HG02798 (cell line): Measurements from ENCODE around the gene FAM83F.
"Not testable (repeated sequence)": the region's sequence is repeated elsewhere in the genome, so short reads cannot be mapped to it uniquely, and the experiment has no call there.

ENCODE experiments used
- ATAC-seq: cut with Tn5 transposase; IDR thresholded peaks from one replicate; pipeline ENCODE4 v1.9.1; 2021; ENCODE audit warnings: mild to moderate bottlenecking; ENCODE audit not compliant: unreplicated experiment, poor library complexity

The FAM83F gene

DNA sequence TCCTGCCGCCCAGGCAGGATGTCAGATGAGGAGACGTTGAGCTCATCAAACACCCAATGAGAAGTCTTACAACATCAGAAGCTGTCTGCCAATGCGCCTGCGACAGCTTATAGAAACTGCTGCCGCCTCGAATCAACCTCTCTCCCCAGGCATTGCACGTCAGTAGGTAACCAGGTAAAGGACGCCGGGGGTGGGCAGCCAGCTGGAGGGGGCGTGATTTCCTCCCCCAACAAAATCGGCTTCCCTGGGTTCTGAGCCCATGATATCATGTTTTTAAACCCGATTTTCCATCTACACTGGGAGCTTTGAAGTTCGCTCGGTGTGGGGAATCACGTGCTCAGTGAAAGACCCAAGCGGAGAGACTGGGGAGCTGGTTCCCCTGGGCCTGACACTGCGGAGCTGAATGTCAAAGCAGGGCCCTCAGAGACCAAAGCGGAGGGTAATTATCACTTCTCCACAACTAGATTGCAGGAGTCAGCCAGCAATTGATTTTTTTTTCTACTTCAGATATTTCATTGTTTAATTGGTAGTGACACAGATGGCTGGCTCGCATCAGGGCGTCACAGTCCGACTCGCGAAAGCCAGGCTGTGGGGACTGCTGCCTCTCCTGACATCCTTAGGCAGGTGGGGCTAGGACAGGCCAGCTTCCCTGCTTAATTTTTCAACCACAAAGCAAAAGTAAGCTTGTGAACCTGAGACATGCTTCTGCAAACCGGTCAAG lies 15.4 kb downstream of the FAM83F start:
- no peak for ATAC-seq

DNA sequence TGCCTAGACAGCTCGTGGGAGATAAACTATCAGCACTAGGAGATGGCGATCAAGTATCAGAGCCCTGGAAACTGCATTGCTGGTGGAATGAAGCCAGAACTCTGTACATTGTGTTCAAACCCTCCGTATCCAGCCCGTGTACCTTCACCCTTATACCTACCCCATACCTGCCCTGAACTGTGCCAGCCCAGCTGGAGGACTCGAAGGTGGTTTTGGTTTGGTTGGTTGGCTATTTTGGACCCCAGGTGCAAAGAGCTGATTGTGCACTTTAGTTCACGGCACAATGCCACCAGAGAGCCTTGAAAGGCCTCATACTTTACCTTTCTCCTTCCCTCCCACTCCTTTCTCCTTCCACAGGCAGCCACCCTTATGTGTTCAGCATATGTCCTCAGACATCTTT lies 16.0 kb downstream of the FAM83F start:
- no peak for ATAC-seq

DNA sequence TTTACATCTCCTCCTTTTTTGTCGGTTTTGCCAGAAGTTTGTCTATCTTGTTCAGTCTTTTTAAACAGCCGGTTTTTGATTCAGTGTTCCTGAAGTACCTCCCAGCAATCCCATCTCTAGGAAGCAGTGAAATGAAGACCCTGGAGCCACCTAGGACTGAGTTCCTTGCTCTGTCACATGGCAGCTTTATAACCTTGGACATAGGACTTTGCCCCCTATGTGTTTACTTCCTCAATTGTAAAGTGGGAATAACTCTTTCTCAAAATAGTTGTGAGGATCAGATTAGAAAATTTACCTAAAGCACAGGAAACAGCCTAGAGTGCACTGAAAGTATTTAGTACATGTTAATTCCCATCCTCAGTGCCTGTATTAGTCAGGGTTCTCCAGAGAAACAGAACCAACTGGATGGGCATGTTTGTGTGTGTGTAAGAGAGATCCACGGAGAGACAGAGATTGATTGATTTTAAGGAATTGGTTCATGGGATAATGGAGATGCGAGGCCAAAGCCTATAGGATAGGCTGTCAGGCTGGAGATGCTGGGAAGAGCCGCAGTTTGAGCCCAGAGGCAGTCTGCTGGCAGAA lies 20.0 kb downstream of the FAM83F start:
- no peak for ATAC-seq

DNA sequence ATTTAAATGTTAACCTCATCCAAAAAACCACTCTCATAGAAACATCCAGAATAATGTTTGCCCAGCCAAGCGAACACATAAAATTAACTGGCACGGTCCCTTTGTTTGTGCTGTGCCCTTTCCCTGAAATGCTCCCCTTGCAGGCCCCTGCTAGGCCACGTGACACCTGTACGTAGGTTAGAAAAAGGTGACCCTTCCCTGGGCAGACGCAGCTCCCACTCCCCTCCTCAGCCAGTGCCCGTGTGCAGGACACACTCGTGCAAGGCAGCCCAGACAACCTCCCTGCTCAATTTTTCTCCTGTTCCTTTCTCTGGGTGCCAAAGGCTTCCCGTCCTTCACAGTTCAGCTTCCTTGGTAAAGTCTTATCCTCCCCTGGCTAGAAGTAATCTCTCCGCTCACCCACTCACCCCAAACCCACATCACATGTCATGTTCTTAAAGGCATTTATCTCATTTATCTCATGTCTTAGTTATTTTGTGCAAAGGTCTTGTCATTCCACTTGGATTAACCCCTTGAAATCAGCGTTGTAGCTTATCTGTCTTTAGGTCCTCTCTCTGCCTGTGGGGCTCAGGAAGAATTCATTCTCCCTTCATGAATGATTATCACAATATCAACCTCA lies 20.7 kb downstream of the FAM83F start:
- no peak for ATAC-seq

DNA sequence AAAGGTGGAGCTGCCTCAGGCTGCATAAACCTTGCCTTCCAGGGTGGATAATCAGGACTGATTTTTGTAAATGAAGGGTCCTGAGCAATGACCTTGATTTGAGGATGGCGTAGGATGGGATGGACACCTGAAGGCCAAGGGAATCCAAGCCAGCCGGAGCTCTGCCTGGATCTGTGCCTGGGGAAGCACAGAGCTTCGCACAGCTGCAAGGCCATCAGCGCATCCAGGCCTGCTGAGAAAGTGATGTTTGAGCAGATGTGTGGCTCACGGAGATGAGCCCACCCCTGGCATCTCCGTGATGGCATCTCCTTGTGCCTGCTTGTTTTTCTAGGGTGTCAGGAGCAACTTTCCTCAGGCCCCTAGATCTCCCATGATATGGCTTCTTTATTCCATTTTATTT lies 23.3 kb downstream of the FAM83F start:
- ATAC-seq, result no peak

DNA sequence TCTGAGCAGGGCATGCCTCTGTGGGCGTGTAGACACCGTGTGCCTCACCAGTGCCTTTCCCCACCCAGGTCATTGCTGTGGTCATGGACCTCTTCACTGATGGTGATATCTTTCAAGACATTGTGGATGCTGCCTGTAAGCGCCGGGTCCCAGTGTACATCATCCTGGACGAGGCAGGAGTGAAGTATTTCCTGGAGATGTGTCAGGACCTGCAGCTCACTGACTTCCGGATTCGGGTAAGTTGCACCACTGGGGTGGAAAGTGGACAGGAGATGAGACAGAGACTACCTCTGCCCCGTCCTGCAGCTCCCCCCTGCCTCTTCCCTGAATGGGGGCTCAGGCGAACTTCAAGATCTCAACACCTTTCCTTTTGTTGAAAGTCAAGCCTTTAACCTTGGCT lies 24.3 kb downstream of the FAM83F start:
- no peak for ATAC-seq

DNA sequence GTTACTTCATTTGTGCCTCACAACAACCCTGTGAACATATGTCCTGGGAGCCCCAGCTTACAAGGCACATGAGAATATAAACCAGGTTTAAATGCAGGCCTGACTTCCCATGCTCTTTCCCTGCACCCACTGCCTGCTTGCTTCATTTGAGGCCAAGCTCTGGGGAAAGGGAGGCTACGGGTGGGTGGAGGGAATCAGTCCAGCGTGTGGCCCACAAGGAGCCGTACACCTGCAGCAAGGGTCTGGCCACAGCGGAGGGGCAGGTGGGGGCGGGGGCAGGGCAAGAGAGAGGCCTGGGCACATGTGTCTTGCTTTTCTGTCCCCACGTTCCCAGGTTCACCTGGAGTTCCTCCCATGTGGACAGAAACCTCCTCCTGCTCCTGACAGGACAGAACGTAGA lies 26.2 kb downstream of the FAM83F start:
- ATAC-seq, result no peak

DNA sequence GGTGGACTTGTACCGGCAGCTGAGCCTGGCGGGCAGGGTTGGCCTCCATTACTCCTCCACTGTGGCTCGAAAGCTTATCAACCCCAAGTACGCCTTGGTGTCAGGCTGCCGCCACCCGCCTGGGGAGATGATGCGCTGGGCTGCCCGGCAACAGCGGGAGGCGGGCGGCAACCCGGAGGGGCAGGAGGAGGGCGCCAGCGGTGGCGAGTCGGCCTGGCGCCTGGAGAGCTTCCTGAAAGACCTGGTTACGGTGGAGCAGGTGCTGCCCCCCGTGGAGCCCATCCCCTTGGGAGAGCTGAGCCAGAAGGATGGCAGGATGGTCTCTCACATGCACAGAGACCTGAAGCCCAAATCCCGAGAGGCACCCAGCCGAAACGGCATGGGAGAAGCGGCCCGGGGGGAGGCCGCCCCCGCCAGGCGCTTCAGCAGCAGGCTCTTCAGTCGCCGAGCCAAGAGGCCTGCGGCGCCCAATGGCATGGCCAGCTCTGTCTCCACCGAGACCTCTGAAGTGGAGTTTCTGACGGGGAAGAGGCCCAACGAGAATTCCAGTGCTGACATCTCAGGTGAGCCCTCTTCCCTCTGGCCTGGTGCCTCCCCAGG lies 26.7 kb downstream of the FAM83F start:
- ATAC-seq, result no peak

DNA sequence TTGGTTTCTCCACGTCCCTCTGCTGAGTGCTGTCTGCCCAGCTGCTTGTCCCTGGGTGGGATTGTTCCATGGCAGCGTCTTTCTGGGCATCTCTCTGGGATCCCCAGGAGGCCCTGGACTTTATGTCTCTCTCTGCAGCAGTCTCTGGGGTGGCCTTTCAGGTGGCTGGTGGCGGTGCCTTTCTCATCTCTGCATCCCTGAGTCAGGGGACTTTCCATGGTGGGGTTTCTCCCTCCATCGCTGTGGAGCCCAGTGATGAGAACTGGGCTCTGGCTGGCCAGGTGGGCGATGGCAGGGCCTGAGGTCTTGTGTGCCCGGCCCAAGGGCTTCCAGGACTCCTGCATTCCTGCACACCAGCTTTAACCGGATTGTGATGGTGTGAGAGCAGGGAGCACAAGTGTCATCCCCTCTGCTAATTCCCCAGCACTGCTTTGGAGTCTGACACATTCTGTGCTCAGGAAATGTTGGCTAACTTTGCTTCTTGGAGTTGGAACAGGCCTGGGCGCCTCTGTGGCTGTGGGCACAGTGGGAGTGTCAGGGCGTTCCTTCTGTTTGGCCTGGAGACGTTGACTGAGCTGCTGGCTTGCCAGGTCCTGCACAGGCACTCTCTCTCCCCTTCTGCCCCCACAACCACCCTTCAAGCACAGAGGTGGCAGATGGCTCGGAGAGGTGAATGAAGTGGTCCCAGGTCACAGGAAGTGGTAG lies 27.9 kb downstream of the FAM83F start:
- ATAC-seq, result no peak

DNA sequence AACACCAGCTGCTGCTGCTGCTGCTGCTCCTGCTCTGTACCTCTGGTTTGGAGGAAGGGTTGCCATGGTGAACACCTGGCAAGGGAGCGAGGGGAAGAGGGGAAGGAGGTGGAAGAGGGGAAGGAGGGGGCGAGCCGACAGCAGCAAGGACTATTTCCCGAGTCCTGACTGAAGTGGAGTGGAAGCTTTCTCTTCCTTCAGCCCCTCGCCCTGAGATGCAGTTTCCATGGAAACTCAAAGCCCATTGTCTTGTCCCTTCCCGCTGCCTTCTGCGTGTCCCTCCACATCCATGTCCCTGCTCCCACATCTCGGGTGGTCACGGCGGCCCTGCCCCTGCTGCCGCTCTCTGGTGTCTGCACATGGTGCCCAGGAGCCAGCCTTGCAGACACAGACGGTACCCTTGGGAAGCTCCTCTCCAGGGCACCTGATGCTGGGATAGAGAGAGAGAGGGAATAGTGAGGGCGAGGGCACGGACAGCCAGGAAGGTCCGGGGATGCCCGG lies 28.6 kb downstream of the FAM83F start:
- no peak for ATAC-seq

DNA sequence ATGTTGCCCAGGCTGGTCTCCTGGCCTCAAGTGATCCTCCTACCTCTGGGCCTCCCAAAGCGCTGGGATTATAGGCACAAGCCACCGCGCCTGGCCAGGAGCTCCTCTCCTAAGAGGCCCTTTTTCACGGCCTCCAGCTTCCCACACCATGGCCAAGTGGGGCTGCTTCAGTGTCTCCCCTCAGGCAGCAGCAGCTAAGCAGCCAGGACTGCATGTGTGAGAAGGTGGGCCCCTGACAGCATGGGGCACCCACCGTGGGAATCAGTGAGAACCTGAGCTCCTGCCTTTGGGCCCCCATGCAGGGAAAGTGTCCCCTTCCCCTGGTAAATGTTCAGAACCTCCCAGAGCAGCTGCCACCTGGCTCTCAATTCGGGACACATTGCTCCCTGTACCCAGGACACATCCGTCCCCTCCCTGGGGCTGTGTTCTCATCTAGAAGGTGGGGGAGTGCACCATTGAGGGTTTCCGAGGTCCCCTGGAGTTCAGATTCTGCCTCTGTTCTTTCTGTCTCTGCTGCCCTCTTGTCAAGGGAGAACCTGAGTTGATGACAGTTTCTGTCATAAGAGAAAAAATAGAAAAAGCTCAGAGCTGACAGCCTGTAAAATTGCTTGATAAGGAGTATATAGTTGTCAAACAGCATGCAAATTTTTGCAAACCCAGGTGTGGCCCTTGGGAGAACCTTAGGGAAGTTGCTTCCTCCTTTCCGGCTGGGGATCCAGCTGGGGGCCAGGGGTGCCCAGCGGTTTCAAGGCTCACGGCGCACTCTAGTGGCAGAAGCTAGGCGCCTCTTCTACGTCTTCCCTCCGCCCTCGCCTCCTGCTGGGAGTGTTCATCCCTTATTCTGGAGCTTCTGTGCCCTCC lies 29.7 kb downstream of the FAM83F start:
- ATAC-seq, result no peak

DNA sequence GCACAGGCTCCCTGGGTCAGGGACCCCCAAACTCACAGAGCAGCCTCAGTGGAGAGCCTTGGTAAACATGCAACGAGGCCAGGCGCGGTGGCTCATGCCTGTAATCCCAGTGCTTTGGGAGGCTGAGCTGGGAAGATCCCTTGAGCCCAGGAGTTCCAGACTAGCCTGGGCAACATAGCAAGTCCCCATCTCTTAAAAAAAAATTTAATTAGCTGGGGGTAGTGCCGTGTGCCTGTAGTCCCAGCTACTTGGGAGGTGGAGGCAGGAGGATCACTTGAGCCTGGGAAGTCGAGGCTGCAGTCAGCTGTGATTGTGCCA lies 30.3 kb downstream of the FAM83F start:
- ATAC-seq, result not testable (repeated sequence)

DNA sequence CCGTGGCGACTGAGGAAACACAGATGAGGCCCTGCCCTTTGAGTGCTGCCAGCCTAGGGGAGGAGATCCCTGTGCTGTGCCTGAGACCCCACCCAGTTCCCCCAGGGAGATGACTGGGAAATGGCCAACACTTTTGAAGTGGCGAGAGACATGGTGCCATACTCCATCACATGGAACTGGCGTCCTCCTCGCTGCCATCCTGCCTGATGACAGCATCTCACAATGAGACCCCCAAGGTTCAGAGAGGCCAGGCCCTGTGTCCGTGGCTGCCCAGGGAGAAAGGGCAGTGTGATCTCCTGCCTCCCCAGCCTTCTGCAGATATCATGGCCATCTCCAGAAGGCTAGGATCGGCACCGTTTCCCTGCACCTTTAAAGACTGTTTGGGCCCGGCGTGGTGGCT lies 31.1 kb downstream of the FAM83F start:
- no peak for ATAC-seq

DNA sequence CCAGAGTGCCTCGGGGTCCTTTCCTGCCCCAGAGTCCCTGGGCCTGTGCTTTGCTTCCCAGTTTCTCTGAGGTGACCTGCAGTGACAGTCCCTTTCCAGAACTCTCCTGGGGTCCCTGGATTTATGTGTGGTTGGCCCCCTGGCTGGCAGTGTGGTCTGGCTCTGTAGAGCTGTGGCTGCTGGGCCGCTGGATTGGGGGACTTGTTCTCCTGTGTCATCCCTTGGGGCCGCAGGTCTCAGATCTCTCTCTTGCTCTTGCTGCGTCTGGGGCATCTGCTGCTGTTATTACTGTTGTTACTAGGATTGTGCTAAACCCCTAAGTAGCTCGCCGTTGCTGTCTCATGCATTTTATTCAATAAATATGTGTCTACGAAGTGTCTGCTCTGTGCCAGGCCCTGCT lies 31.9 kb downstream of the FAM83F start:
- ATAC-seq, result no peak

DNA sequence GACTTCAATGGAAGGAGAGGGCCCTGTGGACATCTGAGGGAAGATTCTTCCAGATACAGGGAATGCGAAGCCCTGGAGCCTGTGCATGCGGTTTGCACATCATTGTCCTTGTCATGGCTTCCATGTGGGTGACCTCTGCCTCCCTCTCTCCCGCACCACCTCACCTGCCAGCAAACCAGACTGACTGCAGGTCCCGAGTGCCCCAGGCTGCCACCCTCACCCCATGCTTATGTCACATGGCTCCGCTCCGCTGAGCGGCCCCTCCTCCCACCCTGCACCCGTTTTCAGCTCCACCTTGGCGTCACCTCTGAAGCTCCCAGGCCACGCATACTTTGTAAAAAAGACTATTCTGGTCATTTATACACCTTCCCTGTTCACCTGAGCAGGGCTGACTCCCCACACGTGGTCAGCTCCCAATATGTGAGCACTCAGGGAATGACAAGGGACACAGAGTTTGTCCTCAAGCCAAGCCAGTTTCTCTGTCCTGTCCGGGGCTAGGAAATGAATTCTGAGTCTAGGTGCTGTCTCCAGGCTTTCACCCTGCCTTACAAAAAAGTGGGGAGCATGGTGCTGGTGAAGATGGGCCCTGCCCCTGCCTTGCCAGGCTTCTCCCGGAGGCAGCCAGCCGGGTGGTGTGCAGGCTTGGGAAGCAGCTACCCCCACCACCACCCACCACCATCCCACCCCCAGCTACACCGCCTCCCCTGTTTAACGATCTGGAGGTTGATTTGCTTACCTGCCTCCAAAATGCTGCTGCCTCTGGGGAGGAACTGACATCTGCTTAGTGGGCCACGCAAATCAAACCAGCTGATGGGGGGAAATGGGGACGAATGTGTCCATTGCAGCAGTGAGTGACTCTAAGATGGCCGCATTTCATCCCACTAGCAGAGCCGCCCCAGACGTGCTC lies 32.7 kb downstream of the FAM83F start:
- no peak for ATAC-seq

DNA sequence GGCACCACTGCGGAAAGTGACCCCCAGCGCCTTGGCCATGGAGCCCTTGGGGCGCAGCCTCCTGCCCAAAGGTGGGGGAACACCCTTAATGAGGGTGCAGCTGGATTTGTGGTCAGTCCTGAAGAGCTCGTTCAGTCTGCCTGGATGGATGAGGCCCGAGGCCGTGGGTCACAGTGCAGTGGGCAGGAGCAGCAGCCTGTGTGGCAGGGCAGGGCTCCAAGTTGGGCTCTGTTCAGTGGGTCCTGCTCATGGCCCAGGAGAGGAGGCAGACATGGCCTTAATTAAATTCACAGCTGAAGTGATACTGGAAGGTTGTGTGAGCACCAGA lies 33.3 kb downstream of the FAM83F start:
- ATAC-seq, result no peak

DNA sequence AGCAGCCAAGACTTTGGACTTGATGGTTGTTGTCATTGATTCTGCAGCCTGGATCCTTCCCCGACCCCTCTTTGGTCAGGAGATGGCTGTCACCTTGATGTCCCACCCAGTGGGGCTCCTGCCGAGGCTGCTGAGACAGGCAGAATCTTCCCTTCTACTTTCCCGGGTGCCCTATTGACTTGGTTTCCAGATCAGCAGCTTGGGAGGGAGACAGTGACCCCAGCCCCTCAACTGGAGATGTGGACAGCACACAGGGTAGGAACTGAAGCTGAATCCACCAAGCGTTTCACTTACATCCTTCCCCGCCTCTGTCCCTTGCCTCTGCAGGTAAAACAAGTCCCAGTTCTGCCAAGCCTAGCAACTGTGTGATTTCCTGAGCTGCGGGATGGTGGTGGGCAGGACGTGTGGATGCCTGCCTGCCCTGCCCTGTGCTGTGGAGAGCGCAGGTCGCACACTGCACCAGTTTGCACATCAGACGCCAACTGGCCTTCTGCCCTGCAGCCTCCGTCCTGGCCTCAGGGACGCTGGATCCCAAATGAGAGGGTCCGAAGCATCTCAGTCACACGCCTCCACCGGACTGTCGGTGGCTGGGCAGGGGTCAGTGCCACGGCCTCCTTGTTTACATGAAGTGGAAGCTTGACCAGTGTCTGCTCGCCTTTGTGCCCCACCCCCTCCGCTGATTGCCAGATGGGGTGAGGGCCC lies 34.6 kb downstream of the FAM83F start:
- no peak for ATAC-seq

DNA sequence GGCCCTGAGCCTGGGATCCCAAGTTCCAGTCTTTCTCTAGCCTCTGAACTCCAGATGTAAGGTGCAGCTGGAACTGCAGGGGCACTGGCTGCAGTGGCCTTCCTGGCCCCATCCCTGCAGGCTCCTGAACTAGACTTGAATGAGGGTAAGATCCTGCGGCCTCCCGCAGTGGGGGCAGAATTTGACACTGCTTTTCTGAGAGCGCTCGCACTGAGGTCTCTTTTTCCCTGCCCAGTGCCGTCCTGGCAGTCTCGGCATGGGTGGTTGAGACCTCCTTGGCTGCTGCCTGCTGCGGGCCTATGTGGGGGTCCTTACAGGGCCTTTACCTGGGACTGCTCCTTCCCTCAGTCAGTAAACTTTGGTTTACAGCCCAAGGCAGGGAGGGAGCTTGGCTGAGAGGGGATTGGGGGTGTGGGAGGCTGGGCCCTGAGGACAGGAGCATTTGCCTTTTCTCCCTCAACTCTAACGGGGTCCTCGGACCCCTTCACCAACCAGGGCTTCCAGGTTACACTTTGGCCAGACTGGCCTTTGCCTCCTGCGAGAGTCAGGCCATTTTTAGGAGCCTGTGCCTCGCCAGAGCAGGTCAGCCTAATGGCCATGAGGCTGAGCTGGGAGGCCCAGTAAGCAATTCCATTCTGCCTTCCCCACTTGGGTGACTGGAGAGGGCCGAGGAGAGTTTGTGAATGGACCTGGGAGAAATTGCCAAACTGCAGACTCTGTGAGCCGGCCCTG lies 35.4 kb downstream of the FAM83F start:
- no peak for ATAC-seq
